LNCaP clone FGC (cell line): ENCODE data around the gene NINJ1.

Source experiments
- DNase-seq: peaks from one replicate; pipeline ENCODE4 v3.0.0-alpha.2; 2011; ENCODE audit warnings: low read depth
- H3K4me3 ChIP-seq: 2 replicates; pipeline ENCODE4 v1.5.1; 2011; ENCODE audit warnings: mild to moderate bottlenecking, low read depth, low read length, control low read depth
- CTCF ChIP-seq: IDR thresholded peaks from 2 replicates; pipeline ENCODE4 v1.5.1; 2012; ENCODE audit warnings: mild to moderate bottlenecking; ENCODE audit not compliant: control insufficient read depth, insufficient read depth; ENCODE audit errors: extremely low read depth

Gene NINJ1

GRCh38 chr9:93122721-93123221 is 11.3 kb downstream of the NINJ1 start:
- no peak overlapping the region for H3K4me3 ChIP-seq
- TF ChIP-seq CTCF: no peak
- DNase-seq: no peak

- no peak for TF ChIP-seq CTCF
- H3K4me3 ChIP-seq: no peak overlapping the region
- DNase-seq: no peak
Observed at GRCh38 chr9:93121316-93122241, 12.5 kb downstream of the NINJ1 start.

GRCh38 chr9:93120846-93121315 is 13.2 kb downstream of the NINJ1 start:
- TF ChIP-seq CTCF: no peak
- no peak for DNase-seq
- no peak overlapping the region for H3K4me3 ChIP-seq

- no peak for DNase-seq
- H3K4me3 ChIP-seq: no peak overlapping the region
- TF ChIP-seq CTCF: no peak
Observed at GRCh38 chr9:93119953-93120845, 13.9 kb downstream of the NINJ1 start.

- DNase-seq: no peak
- no peak for TF ChIP-seq CTCF
- H3K4me3 ChIP-seq: no peak overlapping the region
Observed at GRCh38 chr9:93119703-93119952, 14.4 kb downstream of the NINJ1 start.

GRCh38 chr9:93118863-93119702 is 15.0 kb downstream of the NINJ1 start:
- no peak for DNase-seq
- TF ChIP-seq CTCF: no peak

More at GRCh38 chr9:93118863-93119702, 15.0 kb downstream of the NINJ1 start:
- no peak overlapping the region for H3K4me3 ChIP-seq
